GM21423 (cell line): Measurements from ENCODE around the gene PTPRM.
"Not testable (repeated sequence)": the region's sequence is repeated elsewhere in the genome, so short reads cannot be mapped to it uniquely, and the experiment has no call there.

ENCODE experiments used
- ATAC-seq: cut with Tn5 transposase; IDR thresholded peaks from one replicate; pipeline ENCODE4 v1.9.1; 2021; ENCODE audit warnings: mild to moderate bottlenecking, moderate library complexity; ENCODE audit not compliant: unreplicated experiment

The PTPRM gene

GRCh38 chr18:8031496-8031895 is 464.4 kb downstream of the PTPRM start:
- no peak for ATAC-seq

GRCh38 chr18:8034674-8035073 is 467.6 kb downstream of the PTPRM start:
- ATAC-seq = no peak

- ATAC-seq = no peak
Observed at GRCh38 chr18:8036551-8036950, 469.4 kb downstream of the PTPRM start.

- no peak for ATAC-seq
Observed at GRCh38 chr18:8037296-8037695, 470.2 kb downstream of the PTPRM start.

GRCh38 chr18:8040021-8040420 is 472.9 kb downstream of the PTPRM start:
- ATAC-seq = no peak

GRCh38 chr18:8041526-8042111 is 474.5 kb downstream of the PTPRM start:
- ATAC-seq = no peak

- ATAC-seq = no peak
Observed at GRCh38 chr18:8044004-8044403, 476.9 kb downstream of the PTPRM start.

- no peak for ATAC-seq
Observed at GRCh38 chr18:8045160-8045883, 478.2 kb downstream of the PTPRM start.

- ATAC-seq = no peak
Observed at GRCh38 chr18:8045884-8046281, 478.8 kb downstream of the PTPRM start.

GRCh38 chr18:8046441-8046840 is 479.3 kb downstream of the PTPRM start:
- ATAC-seq = no peak

- ATAC-seq = no peak
Observed at GRCh38 chr18:8049147-8049546, 482.0 kb downstream of the PTPRM start.

- ATAC-seq = no peak
Observed at GRCh38 chr18:8050616-8051329, 483.7 kb downstream of the PTPRM start.

GRCh38 chr18:8051453-8051852 is 484.3 kb downstream of the PTPRM start:
- no peak for ATAC-seq

- ATAC-seq = no peak
Observed at GRCh38 chr18:8052237-8052701, 485.2 kb downstream of the PTPRM start.

- ATAC-seq = no peak
Observed at GRCh38 chr18:8056723-8057122, 489.6 kb downstream of the PTPRM start.

- ATAC-seq = not testable (repeated sequence)
Observed at GRCh38 chr18:8063152-8063551, 496.0 kb downstream of the PTPRM start.

- no peak for ATAC-seq
Observed at GRCh38 chr18:8063733-8064132, 496.6 kb downstream of the PTPRM start.

- ATAC-seq = no peak
Observed at GRCh38 chr18:8065284-8065683, 498.2 kb downstream of the PTPRM start.

- no peak for ATAC-seq
Observed at GRCh38 chr18:8065773-8066172, 498.7 kb downstream of the PTPRM start.

GRCh38 chr18:8069708-8070107 is 502.6 kb downstream of the PTPRM start:
- ATAC-seq = no peak

- no peak for ATAC-seq
Observed at GRCh38 chr18:8073167-8073566, 506.1 kb downstream of the PTPRM start.

GRCh38 chr18:8080092-8080491 is 513.0 kb downstream of the PTPRM start:
- no peak for ATAC-seq
